CD4-positive, alpha-beta T cell (primary cell): ENCODE results near the gene HDAC9. TPM values are rescaled to one million over a fixed set of nuclear protein-coding genes. Genes with fewer than 3 reads are reported as not detected.

Experiments
- ATAC-seq: fragments of 200-7000 bp; cut with Tn5 transposase; one replicate; pipeline ENCODE4 v1.10.0; 2022; ENCODE audit warnings: mild to moderate bottlenecking; ENCODE audit not compliant: poor library complexity
- CTCF ChIA-PET: fragments of 350-600 bp; sonication (Branson Sonifier 250); formaldehyde crosslinking; loops from one replicate; lab custom pipeline; 2021; ENCODE audit warnings: antibody characterized with exemption, inconsistent platforms; lab: Charles Lee
- POLR2A ChIA-PET: fragments of 350-600 bp; sonication (Branson Sonifier 250); formaldehyde crosslinking; loops from one replicate; lab custom pipeline; 2021; ENCODE audit warnings: antibody characterized with exemption, inconsistent platforms; lab: Charles Lee
- DNase-seq, 14 experiments: peaks; one replicate each; pipeline ENCODE4 v3.0.0-alpha.2; 2013 to 2020; ENCODE audit warnings: mixed read lengths in 2 of 14
- H3K27ac ChIP-seq, 2 donors: one replicate each; pipeline versions ENCODE4 v1.5.1 to v1.7.0; 2013; ENCODE audit warnings: low read length in 2 of 2, low read depth in 1 of 2, mild to moderate bottlenecking in 1 of 2
- H3K27me3 ChIP-seq, 2 experiments: 1 replicate in 1 of 2; 2 replicates in 1 of 2; pipeline versions ENCODE4 v1.6.1 to v1.7.0; 2013; ENCODE audit warnings: low read length in 2 of 2, control low read depth in 1 of 2, mild to moderate bottlenecking in 1 of 2, moderate library complexity in 1 of 2; ENCODE audit not compliant: insufficient read depth in 2 of 2, control insufficient read depth in 1 of 2
- H3K36me3 ChIP-seq: one replicate; pipeline ENCODE4 v1.6.1; 2013; ENCODE audit warnings: low read length, control low read depth; ENCODE audit not compliant: insufficient read depth
- H3K4me1 ChIP-seq: one replicate; pipeline ENCODE4 v1.6.1; 2013; ENCODE audit warnings: low read length, control low read depth; ENCODE audit not compliant: insufficient read depth
- H3K4me3 ChIP-seq: one replicate; pipeline ENCODE4 v1.5.1; 2013; ENCODE audit warnings: mild to moderate bottlenecking, low read length, moderate library complexity
- H3K9me3 ChIP-seq, 2 experiments: 1 replicate in 1 of 2; 2 replicates in 1 of 2; pipeline versions ENCODE4 v1.6.1 to v1.7.0; 2013; ENCODE audit warnings: low read length in 2 of 2, mild to moderate bottlenecking in 2 of 2, control low read depth in 1 of 2, moderate library complexity in 1 of 2; ENCODE audit not compliant: control insufficient read depth in 1 of 2, insufficient read depth in 1 of 2
- H3K27ac Mint-ChIP-seq: one replicate; pipeline ENCODE4 v1.8.0; 2020; ENCODE audit warnings: mixed read lengths
- H3K27me3 Mint-ChIP-seq: one replicate; pipeline ENCODE4 v1.8.0; 2021; ENCODE audit warnings: mixed read lengths
- H3K36me3 Mint-ChIP-seq: one replicate; pipeline ENCODE4 v1.8.0; 2021; ENCODE audit warnings: low read depth, mixed read lengths
- H3K4me1 Mint-ChIP-seq: one replicate; pipeline ENCODE4 v1.8.0; 2021; ENCODE audit warnings: low read depth, mixed read lengths
- H3K4me3 Mint-ChIP-seq: one replicate; pipeline ENCODE4 v1.8.0; 2020; ENCODE audit warnings: mild to moderate bottlenecking, mixed read lengths
- H3K9me3 Mint-ChIP-seq: one replicate; pipeline ENCODE4 v1.8.0; 2020; ENCODE audit warnings: mixed read lengths
- intact Hi-C, 2 experiments: fragments of 100-400 bp; cut with DNase I in 1 of 2; cut with micrococcal nuclease in 1 of 2; formaldehyde crosslinking; loops; one replicate each; pipeline versions ENCODE4 v1.15.1 to v1.9.0; 2023 to 2025; cut with DNase I, micrococcal nuclease
- total RNA-seq, 174 experiments: library from RNA in 2 of 174; stranded (reverse) in 2 of 174; gene quantifications; one replicate each; pipeline ENCODE4 v1.2.3 and lab custom pipeline; 2021 to 2026
- TF ChIP-seq, protein P1 (sequence below): fragments of 200-600 bp; IDR thresholded peaks from one replicate; pipeline ENCODE4 v1.8.0; 2022; ENCODE audit warnings: antibody characterized with exemption, mild to moderate bottlenecking

HDAC9 gene
- total RNA-seq, 2 experiments from 2014 or later, result 0.73 to 1.2 TPM

DNA sequence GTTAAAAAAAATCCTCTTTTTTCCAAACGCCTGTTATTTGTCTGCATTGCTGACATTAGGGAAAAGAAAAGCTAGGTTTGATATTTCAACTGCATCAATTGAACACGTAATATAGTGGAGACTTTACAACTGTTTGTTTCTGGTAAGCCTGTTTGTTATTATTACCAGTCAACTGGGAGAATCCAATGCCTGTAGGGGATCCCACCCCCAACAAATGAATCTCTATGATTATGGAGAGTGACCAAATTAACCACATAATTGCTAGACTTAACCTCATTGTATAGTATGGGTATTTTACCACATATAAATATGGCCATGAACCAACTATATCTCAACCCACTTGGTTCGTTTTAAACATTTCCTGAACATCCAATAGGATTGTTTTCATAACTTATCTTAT, 405.8 kb downstream of the HDAC9 start:
- H3K4me3 ChIP-seq, result no peak overlapping the region
- Mint-ChIP-seq H3K4me1 (no peaks in the 10 kb centered on the region), H3K27me3 (no peaks in the 10 kb centered on the region), H3K4me3 (no peak overlapping the region), H3K27ac (no peak overlapping the region), H3K36me3 (no peaks in the 10 kb centered on the region), H3K9me3 (peaks cover 12% of the 10 kb centered on the region)
- H3K36me3 ChIP-seq, result no peaks in the 10 kb centered on the region
- TF ChIP-seq, protein P1, sequence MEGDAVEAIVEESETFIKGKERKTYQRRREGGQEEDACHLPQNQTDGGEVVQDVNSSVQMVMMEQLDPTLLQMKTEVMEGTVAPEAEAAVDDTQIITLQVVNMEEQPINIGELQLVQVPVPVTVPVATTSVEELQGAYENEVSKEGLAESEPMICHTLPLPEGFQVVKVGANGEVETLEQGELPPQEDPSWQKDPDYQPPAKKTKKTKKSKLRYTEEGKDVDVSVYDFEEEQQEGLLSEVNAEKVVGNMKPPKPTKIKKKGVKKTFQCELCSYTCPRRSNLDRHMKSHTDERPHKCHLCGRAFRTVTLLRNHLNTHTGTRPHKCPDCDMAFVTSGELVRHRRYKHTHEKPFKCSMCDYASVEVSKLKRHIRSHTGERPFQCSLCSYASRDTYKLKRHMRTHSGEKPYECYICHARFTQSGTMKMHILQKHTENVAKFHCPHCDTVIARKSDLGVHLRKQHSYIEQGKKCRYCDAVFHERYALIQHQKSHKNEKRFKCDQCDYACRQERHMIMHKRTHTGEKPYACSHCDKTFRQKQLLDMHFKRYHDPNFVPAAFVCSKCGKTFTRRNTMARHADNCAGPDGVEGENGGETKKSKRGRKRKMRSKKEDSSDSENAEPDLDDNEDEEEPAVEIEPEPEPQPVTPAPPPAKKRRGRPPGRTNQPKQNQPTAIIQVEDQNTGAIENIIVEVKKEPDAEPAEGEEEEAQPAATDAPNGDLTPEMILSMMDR, result no peak
- intact Hi-C loops, result no loop called here
- no peaks in the 10 kb centered on the region for H3K27me3 ChIP-seq
- CTCF ChIA-PET, result no interaction called here
- no peak overlapping the region for H3K27ac ChIP-seq
- no peak for DNase-seq
- peaks cover 0 to 5% of the 10 kb centered on the region in 2 experiments for H3K9me3 ChIP-seq
- POLR2A ChIA-PET, result no interaction called here
- no peaks in the 10 kb centered on the region for H3K4me1 ChIP-seq
- no peak for ATAC-seq

GRCh38 chr7:18901982-18902421, 406.5 kb downstream of the HDAC9 start:
- Histone ChIP-seq H3K27me3 (no peaks in the 10 kb centered on the region), H3K36me3 (no peaks in the 10 kb centered on the region), H3K4me1 (no peaks in the 10 kb centered on the region), H3K9me3 (peaks cover 0 to 5% of the 10 kb centered on the region in 2 experiments), H3K27ac (no peak overlapping the region), H3K4me3 (no peak overlapping the region)
- ChIA-PET POLR2A (no interaction called here), CTCF (no interaction called here)
- ATAC-seq (no peak), DNase-seq (no peak)
- H3K4me1 Mint-ChIP-seq, result no peaks in the 10 kb centered on the region
- TF ChIP-seq, protein P1, result no peak
- H3K36me3 Mint-ChIP-seq, result no peaks in the 10 kb centered on the region
- peaks cover 12% of the 10 kb centered on the region for H3K9me3 Mint-ChIP-seq
- H3K4me3 Mint-ChIP-seq, result no peak overlapping the region
- H3K27me3 Mint-ChIP-seq, result no peaks in the 10 kb centered on the region
- H3K27ac Mint-ChIP-seq, result no peak overlapping the region
- intact Hi-C loops, result no loop called here

- Histone ChIP-seq H3K27me3 (no peaks in the 10 kb centered on the region), H3K27ac (no peak overlapping the region), H3K9me3 (peaks cover 0 to 5% of the 10 kb centered on the region in 2 experiments), H3K4me3 (no peak overlapping the region), H3K36me3 (no peaks in the 10 kb centered on the region), H3K4me1 (no peaks in the 10 kb centered on the region)
- TF ChIP-seq, protein P1, result no peak
- H3K27ac Mint-ChIP-seq, result no peak overlapping the region
- DNase-seq, result no peak
- no peak overlapping the region for H3K4me3 Mint-ChIP-seq
- no peaks in the 10 kb centered on the region for H3K4me1 Mint-ChIP-seq
- no peak for ATAC-seq
- no peaks in the 10 kb centered on the region for H3K36me3 Mint-ChIP-seq
- H3K27me3 Mint-ChIP-seq, result no peaks in the 10 kb centered on the region
- intact Hi-C loops, result no loop called here
- ChIA-PET CTCF (no interaction called here), POLR2A (no interaction called here)
- H3K9me3 Mint-ChIP-seq, result peaks cover 12% of the 10 kb centered on the region
Observed at GRCh38 chr7:18902892-18903291, 407.3 kb downstream of the HDAC9 start.
